Ramos (cell line): ENCODE results near the gene RAB3A.
"Not testable (repeated sequence)": the region's sequence is repeated elsewhere in the genome, so short reads cannot be mapped to it uniquely, and the experiment has no call there.

Source experiments
- in situ Hi-C: fragments of 300-500 bp; cut with MboI; formaldehyde crosslinking; loops from one replicate; pipeline ENCODE4 v1.14.3; 2022; ENCODE audit warnings: low sequenced_read_pairs; ENCODE audit not compliant: unreplicated experiment

Gene RAB3A

DNA sequence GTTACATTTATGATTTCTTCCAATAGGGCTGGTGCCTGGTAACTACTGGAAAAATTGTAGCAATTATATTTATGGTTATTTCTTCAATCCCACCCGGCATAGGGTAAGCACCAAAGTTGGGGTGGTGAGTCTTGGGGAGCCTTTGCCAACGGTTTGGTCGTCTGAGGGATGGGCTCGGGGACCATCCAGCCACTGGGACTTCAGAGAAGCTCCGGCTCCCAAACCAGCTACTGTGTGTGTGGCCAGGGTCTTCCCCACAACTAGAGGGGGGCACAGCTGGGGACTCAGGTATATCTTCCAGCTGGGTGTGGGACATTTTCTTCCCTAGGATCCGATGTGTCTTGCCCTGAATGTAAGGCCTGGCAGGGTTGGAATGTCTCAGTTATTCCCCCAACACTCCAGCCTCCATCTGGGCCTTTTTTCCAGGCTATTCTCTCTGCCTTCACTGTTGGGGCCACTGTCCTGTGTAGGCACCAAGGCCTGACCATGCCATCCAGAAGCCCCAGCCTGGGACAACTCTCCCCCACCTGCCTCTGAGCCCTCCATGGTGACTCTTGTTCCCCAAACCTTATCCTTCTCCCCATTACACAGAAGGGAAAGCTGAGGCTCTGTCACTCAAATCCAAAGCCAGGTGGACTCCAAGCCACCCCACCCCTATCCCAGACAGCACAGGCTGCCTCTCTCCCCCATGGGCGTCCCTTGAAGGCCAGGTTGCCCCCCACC is 31.4 kb downstream of the RAB3A start:
- in situ Hi-C loops = no loop called here

DNA sequence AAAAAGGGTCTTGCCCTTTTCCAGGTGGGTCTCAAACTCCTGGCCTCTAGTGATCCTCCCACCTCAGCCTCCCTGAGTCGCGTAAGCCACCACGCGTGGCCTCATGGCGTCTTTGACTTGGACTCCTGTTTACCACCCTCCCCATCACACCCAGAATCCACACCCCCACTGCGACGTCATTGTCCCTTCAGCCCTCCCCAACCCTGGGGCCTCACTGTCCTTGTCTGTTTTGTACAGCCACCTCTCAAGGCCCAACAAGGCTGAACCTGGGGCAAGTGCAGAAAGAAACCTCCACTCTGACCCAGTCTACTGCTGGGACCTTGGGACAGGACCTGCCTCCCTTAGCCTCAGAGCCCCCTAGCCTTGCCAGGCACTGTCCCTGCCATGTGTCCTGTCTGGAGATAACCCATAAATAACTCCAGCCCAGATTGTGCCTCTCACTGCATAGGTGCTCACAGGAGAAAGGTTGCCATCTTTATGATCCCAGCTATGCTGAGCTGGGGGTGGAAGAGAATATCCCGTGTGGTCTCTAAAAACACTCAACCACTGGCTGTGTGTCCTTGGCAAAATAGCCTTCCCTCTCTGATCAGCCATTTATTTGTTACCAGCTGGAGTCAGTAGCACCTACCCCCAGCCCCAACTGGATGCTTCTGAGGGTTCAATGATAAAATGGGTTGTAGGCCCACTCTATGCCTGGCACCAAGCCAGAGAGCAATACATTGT is 32.1 kb downstream of the RAB3A start:
- in situ Hi-C loops = no loop called here

DNA sequence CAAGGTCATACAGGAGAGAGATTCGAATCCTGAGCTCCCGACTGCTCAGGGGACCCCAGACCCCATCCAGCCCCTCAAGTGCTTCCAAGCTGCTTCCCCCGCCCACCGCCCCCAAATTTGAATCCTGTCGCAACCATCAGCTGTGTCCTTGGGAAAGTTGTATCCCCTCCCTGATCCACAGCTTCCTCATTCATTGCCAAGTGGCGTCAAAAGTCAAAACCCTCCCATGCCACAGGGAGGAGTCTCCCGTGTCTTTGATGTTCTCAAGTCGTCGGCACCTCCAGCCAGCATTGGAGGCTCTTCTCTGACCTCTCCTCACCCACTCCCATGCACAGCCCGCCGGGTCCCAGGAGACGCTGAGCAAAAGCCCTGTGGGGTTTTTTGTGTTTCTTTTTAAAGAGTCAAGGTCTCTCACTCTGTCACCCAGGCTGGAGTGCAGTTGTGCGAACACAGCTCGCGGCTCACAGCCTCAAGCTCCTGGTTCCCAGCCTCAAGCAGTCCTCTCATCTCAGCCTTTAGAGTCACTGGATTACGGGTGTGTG is 33.1 kb downstream of the RAB3A start:
- in situ Hi-C loops = no loop called here

GRCh38 chr19:18168673-18169381 is 35.0 kb downstream of the RAB3A start:
- in situ Hi-C loops = loop anchor here (10.0 kb wide), 1 partner anchor 164 kb away; the partner anchor contains the start of gene ARRDC2

DNA sequence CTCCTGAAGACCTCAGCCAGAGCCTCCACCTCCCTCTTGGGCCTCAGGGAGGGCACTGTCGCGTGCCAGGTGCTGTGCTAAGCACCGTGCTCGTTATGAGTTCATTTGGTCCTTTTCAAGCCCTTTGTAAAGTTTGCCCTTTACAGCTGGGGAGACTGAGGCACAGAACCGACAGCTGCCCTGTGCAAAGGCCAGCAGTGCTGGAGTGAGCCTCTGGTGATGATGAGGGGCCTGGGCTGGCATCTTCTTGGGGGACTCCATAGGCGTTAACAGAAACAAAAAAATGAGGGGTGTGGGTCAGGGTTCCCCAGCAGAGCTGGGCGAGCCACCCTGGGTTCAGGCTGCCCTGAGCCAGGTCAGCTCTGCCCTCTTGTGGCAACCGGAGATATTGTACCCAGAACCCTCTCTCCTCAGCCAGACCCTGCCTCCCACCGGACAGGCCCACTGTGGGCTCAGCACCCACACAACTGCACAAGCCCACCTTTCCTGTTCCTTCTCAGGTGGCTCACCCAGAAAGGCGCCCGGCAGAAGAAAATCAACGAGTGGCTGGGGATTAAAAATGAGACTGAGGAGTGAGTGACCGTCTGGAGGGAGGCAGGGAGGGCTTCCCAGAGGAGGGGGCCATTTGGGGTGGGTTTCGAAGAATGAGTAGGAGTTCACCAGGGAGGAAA is 35.7 kb downstream of the RAB3A start:
- in situ Hi-C loops = loop anchor here (10.0 kb wide), 1 partner anchor 163 kb away; the partner anchor contains the start of gene ARRDC2

DNA sequence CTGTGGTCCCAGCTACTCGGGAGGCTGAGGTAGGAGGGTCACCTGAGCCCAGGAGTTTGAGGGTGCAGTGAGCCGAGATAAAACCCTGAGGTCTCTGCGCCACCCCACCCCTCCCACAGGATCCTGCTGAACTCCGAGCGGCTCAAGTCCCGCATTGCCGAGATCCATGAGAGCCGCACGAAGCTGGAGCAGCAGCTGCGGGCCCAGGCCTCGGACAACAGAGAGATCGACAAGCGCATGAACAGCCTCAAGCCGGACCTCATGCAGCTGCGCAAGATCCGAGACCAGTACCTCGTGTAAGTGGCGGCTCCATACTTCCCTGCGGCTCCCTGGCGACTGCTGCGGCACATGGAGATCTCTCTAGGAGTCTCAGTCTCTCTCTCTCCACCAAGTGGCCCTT is 36.8 kb downstream of the RAB3A start:
- in situ Hi-C loops = loop anchor here (10.0 kb wide), 1 partner anchor 162 kb away; the partner anchor contains the start of gene ARRDC2

DNA sequence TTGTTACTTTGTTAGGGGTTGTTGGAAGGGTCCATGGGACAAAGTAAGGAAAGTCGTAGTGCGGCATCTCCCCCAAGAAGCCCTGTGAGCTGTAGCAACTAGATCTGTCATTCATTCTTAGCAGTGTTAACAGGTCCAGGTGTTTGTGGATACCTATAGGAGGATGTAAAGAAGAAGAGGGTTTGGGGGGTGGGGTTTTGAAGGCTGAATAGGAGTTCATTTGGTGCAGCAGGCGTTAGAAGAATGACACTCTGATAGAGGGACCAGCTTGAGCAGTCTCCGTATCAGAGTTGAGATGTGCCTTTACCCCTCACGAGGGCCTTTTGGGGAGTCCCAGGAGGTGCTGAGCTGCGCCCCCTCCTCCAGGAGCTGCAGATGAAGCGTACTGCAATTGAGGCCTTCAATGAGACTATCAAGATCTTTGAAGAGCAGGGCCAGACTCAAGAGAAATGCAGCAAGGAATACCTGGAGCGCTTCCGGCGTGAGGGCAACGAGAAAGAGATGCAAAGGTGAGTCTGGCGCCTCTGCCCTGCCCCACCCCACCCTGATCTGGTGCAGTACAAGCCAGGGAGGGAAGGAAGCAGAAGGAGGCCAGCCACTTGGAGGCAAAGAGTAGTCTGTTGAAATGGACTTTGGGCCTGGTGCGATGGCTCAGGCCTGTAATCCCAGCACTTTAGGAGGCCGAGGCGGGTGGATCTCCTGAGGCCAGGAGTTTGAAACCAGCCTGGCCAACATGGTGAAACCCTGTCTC is 37.9 kb downstream of the RAB3A start:
- in situ Hi-C loops = loop anchor here (10.0 kb wide), 1 partner anchor 161 kb away; the partner anchor contains the start of gene ARRDC2

- in situ Hi-C loops = loop anchor here (10.0 kb wide), 1 partner anchor 159 kb away; the partner anchor contains the start of gene ARRDC2
These were observed 39.8 kb downstream of the RAB3A start for GRCh38 chr19:18164072-18164471.

GRCh38 chr19:18161636-18162002 is 42.2 kb downstream of the RAB3A start:
- in situ Hi-C loops = loop anchor here (10.0 kb wide), 1 partner anchor 157 kb away; the partner anchor contains the start of gene ARRDC2

GRCh38 chr19:18160971-18161635 is 42.7 kb downstream of the RAB3A start:
- in situ Hi-C loops = loop anchor here (10.0 kb wide), 1 partner anchor 156 kb away; the partner anchor contains the start of gene ARRDC2

- in situ Hi-C loops = loop anchor here (10.0 kb wide), 1 partner anchor 156 kb away; the partner anchor contains the start of gene ARRDC2
These were observed 43.3 kb downstream of the RAB3A start for GRCh38 chr19:18160493-18160970.

DNA sequence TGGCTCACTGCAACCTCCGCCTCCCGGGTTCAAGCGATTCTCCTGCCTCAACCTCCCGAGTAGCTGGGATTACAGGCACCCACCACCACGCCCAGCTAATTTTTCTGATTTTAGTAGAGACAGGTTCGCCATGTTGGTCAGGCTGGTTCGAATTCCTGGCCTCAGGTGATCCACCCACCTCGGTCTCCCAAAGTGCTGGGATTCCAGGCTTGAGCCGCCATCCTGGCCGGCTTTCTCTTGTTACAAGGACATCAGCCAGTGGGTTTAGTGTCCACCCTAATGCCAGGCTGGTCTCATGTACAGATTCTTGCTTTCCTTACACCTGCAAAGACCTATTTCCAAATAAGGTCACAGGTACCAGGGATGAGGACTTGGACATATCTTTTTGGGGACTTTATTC is 44.0 kb downstream of the RAB3A start:
- in situ Hi-C loops = loop anchor here (10.0 kb wide), 1 partner anchor 155 kb away; the partner anchor contains the start of gene ARRDC2

DNA sequence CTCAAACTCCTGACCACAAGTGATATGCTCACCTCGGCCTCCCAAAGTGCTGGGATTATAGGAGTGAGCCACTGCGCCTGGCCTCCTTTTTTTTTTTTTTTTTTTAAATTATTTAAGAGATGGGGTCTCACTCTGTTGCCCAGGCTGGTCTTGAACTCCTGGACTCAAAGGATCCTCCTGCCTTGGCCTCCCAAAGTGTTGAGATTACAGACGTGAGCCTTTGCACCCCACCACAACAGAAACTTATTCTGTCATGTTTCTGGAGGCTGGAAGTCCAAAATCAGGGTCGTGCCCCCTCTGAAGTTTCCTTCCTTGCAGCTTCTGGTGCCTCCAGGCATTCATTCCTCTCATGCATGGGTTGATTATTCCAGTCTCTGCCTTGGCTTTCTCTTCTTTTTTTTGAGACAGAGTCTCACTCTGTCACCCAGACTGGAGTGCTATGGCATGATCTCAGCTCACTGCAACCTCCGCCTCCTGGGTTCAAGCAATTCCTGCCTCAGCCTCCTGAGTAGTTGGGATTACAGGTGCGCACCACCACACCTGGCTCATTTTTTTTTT is 44.7 kb downstream of the RAB3A start:
- in situ Hi-C loops = not testable (repeated sequence)

DNA sequence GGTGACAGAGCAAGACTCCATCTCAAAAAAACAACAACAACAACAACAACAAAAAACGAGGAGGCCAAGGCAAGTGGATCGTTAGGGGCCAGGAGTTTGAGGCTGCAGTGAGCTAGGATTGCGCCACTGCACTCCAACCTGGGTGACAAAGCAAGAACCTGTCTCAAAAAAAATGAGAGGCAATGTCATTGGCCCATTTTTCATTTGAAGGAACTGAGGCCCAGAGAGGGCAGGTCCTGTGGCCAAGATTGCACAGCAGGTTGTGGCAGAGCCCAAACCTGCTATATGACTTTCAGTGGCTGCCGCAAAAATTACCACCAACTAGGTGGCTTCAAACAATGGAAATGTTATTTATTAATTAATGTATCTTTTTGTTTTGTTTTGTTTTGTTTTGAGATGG is 45.4 kb downstream of the RAB3A start:
- in situ Hi-C loops = no loop called here

GRCh38 chr19:18157465-18158063 is 46.3 kb downstream of the RAB3A start:
- in situ Hi-C loops = no loop called here

- in situ Hi-C loops = no loop called here
These were observed 46.9 kb downstream of the RAB3A start for GRCh38 chr19:18156841-18157464.

DNA sequence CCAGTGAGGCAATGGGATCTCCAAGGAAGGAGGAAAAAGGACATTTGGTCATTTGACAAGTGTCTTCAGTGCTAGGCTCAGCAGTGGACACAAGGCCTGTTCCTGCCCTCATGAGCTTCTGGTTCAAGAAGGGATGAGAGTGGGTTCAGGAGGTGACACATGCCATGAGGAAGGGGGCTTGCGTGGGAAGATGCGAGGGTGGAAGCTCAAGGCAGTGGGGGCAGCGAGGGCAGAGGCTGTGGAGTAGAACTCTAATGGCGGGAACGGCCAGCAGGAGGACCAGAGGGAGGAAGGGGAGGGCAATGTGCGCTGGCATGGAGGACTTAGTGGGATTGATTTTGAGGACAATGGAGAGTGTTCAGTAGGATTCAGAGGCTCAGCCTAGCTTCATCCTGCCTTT is 47.6 kb downstream of the RAB3A start:
- in situ Hi-C loops = no loop called here
